Upper lobe of left lung (tissue), 6 donors: ENCODE results near the gene NSDHL. TPM values are rescaled to one million over a fixed set of nuclear protein-coding genes. Genes with fewer than 3 reads are reported as not detected.

Experiments
- ATAC-seq, 2 donors: fragments of 200-7000 bp; cut with Tn5 transposase; one replicate each; pipeline ENCODE4 v1.9.1; 2022; ENCODE audit warnings: mild to moderate bottlenecking in 2 of 2, moderate library complexity in 2 of 2; ENCODE audit not compliant: low FRiP score in 2 of 2
- DNase-seq, 2 donors: peaks; one replicate each; pipeline ENCODE4 v3.0.0-alpha.2; 2019 to 2020
- H3K27ac ChIP-seq, 4 donors: fragments of 200-600 bp; sonication (generic); one replicate each; pipeline ENCODE4 v1.5.1; 2016 to 2019
- H3K27me3 ChIP-seq, 4 donors: fragments of 200-600 bp; sonication (generic); one replicate each; pipeline ENCODE4 v1.5.1; 2017 to 2019
- H3K36me3 ChIP-seq, 4 donors: fragments of 200-600 bp; sonication (generic); one replicate each; pipeline ENCODE4 v1.5.1; 2016 to 2019
- H3K4me1 ChIP-seq, 4 donors: fragments of 200-600 bp; sonication (generic); one replicate each; pipeline ENCODE4 v1.5.1; 2018 to 2019
- H3K4me3 ChIP-seq, 4 donors: fragments of 200-600 bp; sonication (generic); one replicate each; pipeline ENCODE4 v1.5.1; 2017 to 2019; ENCODE audit warnings: mild to moderate bottlenecking in 2 of 4, moderate library complexity in 1 of 4
- H3K9me3 ChIP-seq, 4 donors: fragments of 200-600 bp; sonication (generic); one replicate each; pipeline ENCODE4 v1.5.1; 2018 to 2019
- EP300 ChIP-seq, 4 donors: sonication (generic); formaldehyde crosslinking; IDR thresholded peaks; one replicate each; pipeline ENCODE4 v1.5.1; 2017; ENCODE audit warnings: antibody characterized with exemption in 4 of 4, control low read depth in 2 of 4
- POLR2A ChIP-seq, 4 donors: fragments of 450-650 bp; IDR thresholded peaks; one replicate each; pipeline ENCODE4 v1.5.1; 2016 to 2017; ENCODE audit warnings: antibody characterized with exemption in 4 of 4, mild to moderate bottlenecking in 2 of 4
- POLR2AphosphoS5 ChIP-seq, 2 donors: sonication (generic); formaldehyde crosslinking; IDR thresholded peaks; one replicate each; pipeline ENCODE4 v1.5.1; 2017; ENCODE audit warnings: antibody characterized with exemption in 2 of 2
- WGBS, 2 donors: methylation state at CpG; one replicate each; pipeline ENCODE4 v1.1.5; 2017 to 2018; 5-methylcytosine and 5-hydroxymethylcytosine counted together
- total RNA-seq, 6 donors: library from RNA; depleted of rRNA in 4 of 6; stranded (reverse); fragments of >200 nt in 4 of 6; gene quantifications; one replicate each; pipeline versions ENCODE4 v1.1.0 to v1.2.1, GENCODE V29; 2016 to 2021
- TF ChIP-seq, protein P1 (sequence below), 6 experiments: fragments of 450-650 bp in 4 of 6; fragments of 200-600 bp in 2 of 6; sonication (generic) in 2 of 6; IDR thresholded peaks; one replicate each; pipeline ENCODE4 v1.5.1; 2016 to 2019; ENCODE audit warnings: antibody characterized with exemption in 6 of 6
- donor health status: DM: no; HTN: no; CAD: no; lungs with moderate emphysema.
- donor health status: DM: no; HTN: yes; CAD: no; lungs with severe emphysema.

Gene NSDHL
- total RNA-seq, 6 donors from 2014 or later = 5.2 to 26.0 (median 21.1) TPM

- H3K4me3 ChIP-seq = no peak overlapping the region
- H3K9me3 ChIP-seq = no peaks in the 10 kb centered on the region
- TF ChIP-seq POLR2A (IDR thresholded peaks at IDR 0.05) = no peak
- no peak for TF ChIP-seq EP300 (IDR thresholded peaks at IDR 0.05)
- TF ChIP-seq, protein P1, sequence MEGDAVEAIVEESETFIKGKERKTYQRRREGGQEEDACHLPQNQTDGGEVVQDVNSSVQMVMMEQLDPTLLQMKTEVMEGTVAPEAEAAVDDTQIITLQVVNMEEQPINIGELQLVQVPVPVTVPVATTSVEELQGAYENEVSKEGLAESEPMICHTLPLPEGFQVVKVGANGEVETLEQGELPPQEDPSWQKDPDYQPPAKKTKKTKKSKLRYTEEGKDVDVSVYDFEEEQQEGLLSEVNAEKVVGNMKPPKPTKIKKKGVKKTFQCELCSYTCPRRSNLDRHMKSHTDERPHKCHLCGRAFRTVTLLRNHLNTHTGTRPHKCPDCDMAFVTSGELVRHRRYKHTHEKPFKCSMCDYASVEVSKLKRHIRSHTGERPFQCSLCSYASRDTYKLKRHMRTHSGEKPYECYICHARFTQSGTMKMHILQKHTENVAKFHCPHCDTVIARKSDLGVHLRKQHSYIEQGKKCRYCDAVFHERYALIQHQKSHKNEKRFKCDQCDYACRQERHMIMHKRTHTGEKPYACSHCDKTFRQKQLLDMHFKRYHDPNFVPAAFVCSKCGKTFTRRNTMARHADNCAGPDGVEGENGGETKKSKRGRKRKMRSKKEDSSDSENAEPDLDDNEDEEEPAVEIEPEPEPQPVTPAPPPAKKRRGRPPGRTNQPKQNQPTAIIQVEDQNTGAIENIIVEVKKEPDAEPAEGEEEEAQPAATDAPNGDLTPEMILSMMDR (IDR thresholded peaks at IDR 0.05) = no peak
- no peak for TF ChIP-seq POLR2AphosphoS5 (IDR thresholded peaks at IDR 0.05)
- 53 to 61% methylated on average over 5 of the region's 5 CpGs for WGBS, 2 donors
- H3K27me3 ChIP-seq = no peaks in the 10 kb centered on the region
- H3K27ac ChIP-seq = no peak overlapping the region
- no peaks in the 10 kb centered on the region for H3K4me1 ChIP-seq
- DNase-seq (no peak), ATAC-seq (no peak)
- no peaks in the 10 kb centered on the region for H3K36me3 ChIP-seq
Observed at GRCh38 chrX:152813206-152813605, 17.7 kb upstream of the NSDHL start.

DNA sequence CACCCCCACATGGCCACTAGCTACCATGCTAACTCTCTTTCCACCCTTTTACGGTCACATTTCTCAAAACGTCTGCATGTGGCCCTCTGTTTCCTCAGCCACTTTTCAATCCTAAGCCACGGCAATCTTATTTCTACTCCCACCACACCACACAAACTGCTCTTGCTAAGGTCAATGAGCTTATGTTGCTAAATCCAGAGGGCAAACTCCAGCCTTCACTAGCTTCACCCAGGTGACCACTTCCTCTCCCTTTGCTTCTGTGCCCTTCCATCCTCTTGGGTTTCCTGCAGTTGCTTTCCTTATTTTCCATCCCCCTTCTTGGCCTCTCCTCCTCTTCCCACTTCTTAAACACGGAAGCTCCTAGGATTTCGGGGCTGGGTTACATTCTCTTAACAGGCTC lies 16.8 kb upstream of the NSDHL start:
- no peak for ATAC-seq
- no peaks in the 10 kb centered on the region for H3K36me3 ChIP-seq
- H3K4me3 ChIP-seq = no peak overlapping the region
- H3K27ac ChIP-seq = no peak overlapping the region
- DNase-seq = no peak
- H3K27me3 ChIP-seq = no peaks in the 10 kb centered on the region
- no peaks in the 10 kb centered on the region for H3K9me3 ChIP-seq
- WGBS, 2 donors = 68 to 76% methylated on average over 5 of the region's 5 CpGs
- H3K4me1 ChIP-seq = no peaks in the 10 kb centered on the region
- TF ChIP-seq EP300 (IDR thresholded peaks at IDR 0.05) = no peak
- TF ChIP-seq POLR2A (IDR thresholded peaks at IDR 0.05) = no peak
- TF ChIP-seq, protein P1 (IDR thresholded peaks at IDR 0.05) = no peak
- TF ChIP-seq POLR2AphosphoS5 (IDR thresholded peaks at IDR 0.05) = no peak

DNA sequence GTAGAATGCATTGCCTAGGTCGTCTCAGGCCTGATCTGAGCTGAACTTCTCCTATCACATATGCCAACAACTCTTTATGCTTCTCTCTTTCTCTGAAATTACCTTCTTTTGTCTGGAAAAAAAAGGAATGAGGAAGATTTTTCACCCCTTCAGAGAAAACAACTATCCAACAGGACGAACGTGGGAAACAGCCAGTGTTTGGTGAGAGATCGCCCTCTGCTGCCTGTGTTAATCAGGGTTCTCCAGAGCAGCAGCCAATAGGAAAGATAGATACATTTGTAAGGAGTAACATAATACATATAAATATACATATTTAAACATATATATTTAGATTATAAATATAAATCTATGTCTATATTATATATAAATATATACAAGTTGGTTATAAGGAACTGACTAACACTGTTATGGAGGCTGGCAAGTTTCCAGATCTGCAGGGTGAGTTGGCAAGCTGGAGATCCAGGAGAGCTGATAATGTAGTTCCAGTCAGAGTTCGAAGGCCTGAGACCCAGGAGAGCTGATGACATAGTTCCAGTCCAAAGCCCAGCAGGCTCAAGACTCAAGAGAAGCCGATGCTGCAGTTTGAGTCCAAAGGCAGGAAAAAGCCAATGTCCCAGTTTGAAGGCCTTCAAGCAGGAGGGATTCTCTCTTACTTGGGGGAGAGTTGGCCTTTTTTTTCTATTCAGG lies 13.6 kb upstream of the NSDHL start:
- DNase-seq (no peak), ATAC-seq (no peak)
- H3K4me1 ChIP-seq = no peaks in the 10 kb centered on the region
- no peak overlapping the region for H3K27ac ChIP-seq
- H3K9me3 ChIP-seq = no peaks in the 10 kb centered on the region
- no peak overlapping the region for H3K4me3 ChIP-seq
- no peak for TF ChIP-seq POLR2A (IDR thresholded peaks at IDR 0.05)
- TF ChIP-seq, protein P1 (IDR thresholded peaks at IDR 0.05) = no peak
- no peaks in the 10 kb centered on the region for H3K27me3 ChIP-seq
- 18 to 33% methylated on average over 5 to 6 of the region's 6 CpGs for WGBS, 2 donors
- H3K36me3 ChIP-seq = no peaks in the 10 kb centered on the region

GRCh38 chrX:152818356-152818755 lies 12.5 kb upstream of the NSDHL start:
- Histone ChIP-seq H3K27me3 (no peaks in the 10 kb centered on the region), H3K27ac (no peak overlapping the region), H3K4me1 (no peaks in the 10 kb centered on the region), H3K36me3 (no peaks in the 10 kb centered on the region), H3K4me3 (no peak overlapping the region), H3K9me3 (no peaks in the 10 kb centered on the region)
- DNase-seq = no peak
- TF ChIP-seq EP300 (IDR thresholded peaks at IDR 0.05) (no peak), POLR2AphosphoS5 (IDR thresholded peaks at IDR 0.05) (no peak), POLR2A (IDR thresholded peaks at IDR 0.05) (no peak)
- TF ChIP-seq, protein P1 (IDR thresholded peaks at IDR 0.05) = no peak
- WGBS, 2 donors = 73 to 78% methylated on average over 5 of the region's 5 CpGs
- ATAC-seq = no peak

GRCh38 chrX:152819266-152819665 lies 11.6 kb upstream of the NSDHL start:
- TF ChIP-seq EP300 (IDR thresholded peaks at IDR 0.05) (no peak), POLR2AphosphoS5 (IDR thresholded peaks at IDR 0.05) (no peak), POLR2A (IDR thresholded peaks at IDR 0.05) (no peak)
- TF ChIP-seq, protein P1 (IDR thresholded peaks at IDR 0.05) = no peak
- no peak for ATAC-seq
- Histone ChIP-seq H3K27me3 (no peaks in the 10 kb centered on the region), H3K4me3 (no peak overlapping the region), H3K9me3 (no peaks in the 10 kb centered on the region), H3K27ac (no peak overlapping the region), H3K36me3 (no peaks in the 10 kb centered on the region), H3K4me1 (no peaks in the 10 kb centered on the region)
- no peak for DNase-seq
- WGBS, 2 donors = 55 to 80% methylated on average over 1 to 2 of the region's 2 CpGs
